ENCODE data around the gene PTPRT.

Gene PTPRT

GRCh38 chr20:43220612-43221011 lies 30.9 kb upstream of the PTPRT start:
- H3K4me3 ChIP-seq (ENCODE audit: low read length), result no peak overlapping the region
- TF ChIP-seq, protein P1, sequence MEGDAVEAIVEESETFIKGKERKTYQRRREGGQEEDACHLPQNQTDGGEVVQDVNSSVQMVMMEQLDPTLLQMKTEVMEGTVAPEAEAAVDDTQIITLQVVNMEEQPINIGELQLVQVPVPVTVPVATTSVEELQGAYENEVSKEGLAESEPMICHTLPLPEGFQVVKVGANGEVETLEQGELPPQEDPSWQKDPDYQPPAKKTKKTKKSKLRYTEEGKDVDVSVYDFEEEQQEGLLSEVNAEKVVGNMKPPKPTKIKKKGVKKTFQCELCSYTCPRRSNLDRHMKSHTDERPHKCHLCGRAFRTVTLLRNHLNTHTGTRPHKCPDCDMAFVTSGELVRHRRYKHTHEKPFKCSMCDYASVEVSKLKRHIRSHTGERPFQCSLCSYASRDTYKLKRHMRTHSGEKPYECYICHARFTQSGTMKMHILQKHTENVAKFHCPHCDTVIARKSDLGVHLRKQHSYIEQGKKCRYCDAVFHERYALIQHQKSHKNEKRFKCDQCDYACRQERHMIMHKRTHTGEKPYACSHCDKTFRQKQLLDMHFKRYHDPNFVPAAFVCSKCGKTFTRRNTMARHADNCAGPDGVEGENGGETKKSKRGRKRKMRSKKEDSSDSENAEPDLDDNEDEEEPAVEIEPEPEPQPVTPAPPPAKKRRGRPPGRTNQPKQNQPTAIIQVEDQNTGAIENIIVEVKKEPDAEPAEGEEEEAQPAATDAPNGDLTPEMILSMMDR (conservative IDR thresholded peaks at IDR 0.05; ENCODE audit: low read length), result no peak
- DNase-seq (ENCODE audit: low read depth), result peak; percentile 1

- no peak for DNase-seq (ENCODE audit: low read depth)
- H3K4me3 ChIP-seq (ENCODE audit: low read length), result no peak overlapping the region
- TF ChIP-seq, protein P1 (conservative IDR thresholded peaks at IDR 0.05; ENCODE audit: low read length), result no peak
These were observed 21.2 kb upstream of the PTPRT start for GRCh38 chr20:43210901-43211300.

GRCh38 chr20:43209831-43210230 lies 20.1 kb upstream of the PTPRT start:
- H3K4me3 ChIP-seq (ENCODE audit: low read length), result no peak overlapping the region
- TF ChIP-seq, protein P1 (conservative IDR thresholded peaks at IDR 0.05; ENCODE audit: low read length), result no peak
- DNase-seq (ENCODE audit: low read depth), result no peak

- TF ChIP-seq, protein P1 (conservative IDR thresholded peaks at IDR 0.05; ENCODE audit: low read length), result no peak
- H3K4me3 ChIP-seq (ENCODE audit: low read length), result no peak overlapping the region
- no peak for DNase-seq (ENCODE audit: low read depth)
These were observed 16.0 kb upstream of the PTPRT start for GRCh38 chr20:43205699-43206098.

DNA sequence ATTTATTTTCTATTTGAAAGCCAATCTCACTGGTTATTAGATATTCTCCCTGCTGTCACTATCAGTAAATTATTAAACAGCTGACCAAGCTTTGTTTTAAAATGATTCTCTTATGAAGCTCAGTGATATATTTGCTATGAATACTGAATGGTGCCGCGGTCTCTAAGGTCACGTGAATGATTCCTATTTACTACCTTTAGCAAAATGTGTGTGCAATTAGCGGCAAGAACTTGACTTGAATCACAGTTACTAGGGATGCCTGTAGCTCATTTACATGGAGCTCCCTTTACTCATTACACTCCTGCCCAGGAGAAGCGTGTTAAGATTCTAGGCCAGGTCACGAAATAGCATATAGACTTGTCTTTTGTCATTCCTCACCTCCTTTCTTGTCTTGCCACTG lies 12.4 kb upstream of the PTPRT start:
- no peak for DNase-seq (ENCODE audit: low read depth)
- H3K4me3 ChIP-seq (ENCODE audit: low read length), result no peak overlapping the region
- TF ChIP-seq, protein P1 (conservative IDR thresholded peaks at IDR 0.05; ENCODE audit: low read length), result no peak

DNA sequence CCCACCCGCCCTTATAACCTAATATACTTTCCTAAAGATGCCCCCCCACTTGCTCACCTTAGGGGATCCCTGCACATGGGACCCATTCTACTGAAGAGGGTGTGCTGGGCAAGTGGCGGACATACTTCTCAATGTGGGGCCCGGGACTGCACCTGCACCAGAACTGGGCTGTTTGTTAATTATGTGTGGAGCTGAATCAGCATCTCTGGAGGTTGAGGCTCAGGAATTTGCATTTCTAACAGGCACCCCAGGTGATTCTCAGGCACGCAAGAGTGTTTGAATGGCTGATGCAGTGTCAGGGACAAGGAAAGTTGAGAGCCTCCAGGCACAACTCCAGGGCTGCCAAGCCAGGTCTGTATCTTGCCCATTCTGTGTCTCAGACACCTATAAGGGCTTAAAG lies 8.9 kb upstream of the PTPRT start:
- DNase-seq (ENCODE audit: low read depth), result no peak
- TF ChIP-seq, protein P1 (conservative IDR thresholded peaks at IDR 0.05; ENCODE audit: low read length), result no peak

DNA sequence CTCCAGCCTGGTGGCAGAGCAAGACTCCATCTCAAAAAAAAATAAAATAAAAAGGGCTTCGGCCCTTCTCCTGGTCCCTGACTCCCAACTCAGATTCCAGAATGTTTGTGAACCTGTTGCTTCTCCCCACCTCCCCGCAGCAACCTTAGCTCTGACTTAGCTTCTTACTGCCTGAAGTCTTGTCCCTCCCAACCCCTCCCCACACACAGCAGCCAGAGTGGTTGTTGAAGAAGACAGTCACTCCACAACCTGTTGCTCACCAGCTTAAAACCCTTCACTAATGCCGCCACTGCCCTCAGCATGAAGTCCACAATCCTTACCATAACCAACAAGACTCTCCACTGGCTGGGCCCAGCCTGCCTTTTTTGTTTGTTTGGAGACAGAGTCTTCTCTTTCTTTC lies 6.5 kb upstream of the PTPRT start:
- TF ChIP-seq, protein P1 (conservative IDR thresholded peaks at IDR 0.05; ENCODE audit: low read length), result no peak
- H3K4me3 ChIP-seq (ENCODE audit: low read length), result no peak overlapping the region
- DNase-seq (ENCODE audit: low read depth), result no peak

More for the DNA sequence above, 8.9 kb upstream of the PTPRT start:
- no peak overlapping the region for H3K4me3 ChIP-seq (ENCODE audit: low read length)

All from AG10803 (cell line).